Naive thymus-derived CD4-positive, alpha-beta T cell (primary cell): ENCODE data around the gene CPO. TPM values are rescaled to one million over a fixed set of nuclear protein-coding genes. Genes with fewer than 3 reads are reported as not detected.
A peak's percentile ranks its signal among the peaks of the same experiment; 100 is the strongest.

ENCODE experiments used
- ATAC-seq: fragments of 150-1000 bp; cut with Tn5 transposase; 2 replicates; pipeline ENCODE4 v1.10.0; 2021; ENCODE audit warnings: mild to moderate bottlenecking, moderate library complexity
- CTCF ChIA-PET: fragments of 350-600 bp; sonication (Branson Sonifier 250); formaldehyde crosslinking; loops from one replicate; lab custom pipeline; 2021; ENCODE audit warnings: antibody characterized with exemption; lab: Charles Lee
- POLR2A ChIA-PET: fragments of 350-600 bp; sonication (Branson Sonifier 250); formaldehyde crosslinking; loops from one replicate; lab custom pipeline; 2021; ENCODE audit warnings: antibody characterized with exemption, inconsistent platforms; lab: Charles Lee
- DNase-seq, 9 donors: peaks; one replicate each; pipeline versions ENCODE4 v3.0.0 to v3.0.0-alpha.2; 2020 to 2022; ENCODE audit warnings: mixed read lengths in 1 of 9
- H3K27ac ChIP-seq: one replicate; pipeline ENCODE4 v1.7.0; 2013; ENCODE audit warnings: mild to moderate bottlenecking, low read depth, low read length, moderate library complexity
- H3K27me3 ChIP-seq, 2 donors: one replicate each; pipeline ENCODE4 v1.7.0; 2013; ENCODE audit warnings: low read length in 2 of 2, mild to moderate bottlenecking in 2 of 2, moderate library complexity in 2 of 2; ENCODE audit not compliant: control insufficient read depth in 2 of 2, insufficient read depth in 2 of 2
- H3K36me3 ChIP-seq, 3 experiments: 1 replicate in 2 of 3; 2 replicates in 1 of 3; pipeline ENCODE4 v1.7.0; 2013; ENCODE audit warnings: low read length in 3 of 3, mild to moderate bottlenecking in 3 of 3, moderate library complexity in 1 of 3; ENCODE audit not compliant: insufficient read depth in 3 of 3, control insufficient read depth in 2 of 3
- H3K4me1 ChIP-seq, 2 donors: one replicate each; pipeline ENCODE4 v1.7.0; 2013; ENCODE audit warnings: low read length in 2 of 2, mild to moderate bottlenecking in 2 of 2, moderate library complexity in 1 of 2; ENCODE audit not compliant: control insufficient read depth in 2 of 2, insufficient read depth in 2 of 2
- H3K4me3 ChIP-seq: 2 replicates; pipeline ENCODE4 v1.7.0; 2013; ENCODE audit warnings: mild to moderate bottlenecking, low read length
- H3K9me3 ChIP-seq, 3 experiments: 1 replicate in 2 of 3; 2 replicates in 1 of 3; pipeline ENCODE4 v1.7.0; 2013; ENCODE audit warnings: low read length in 3 of 3; ENCODE audit not compliant: control insufficient read depth in 2 of 3
- H3K27ac Mint-ChIP-seq, 9 donors: one replicate each; pipeline ENCODE4 v1.8.0; 2020 to 2022; ENCODE audit warnings: mixed read lengths in 9 of 9, mild to moderate bottlenecking in 8 of 9, moderate library complexity in 5 of 9, inconsistent platforms in 2 of 9
- H3K27me3 Mint-ChIP-seq, 5 donors: one replicate each; pipeline ENCODE4 v1.8.0; 2021 to 2022; ENCODE audit warnings: mixed read lengths in 5 of 5, mild to moderate bottlenecking in 1 of 5
- H3K36me3 Mint-ChIP-seq, 5 donors: one replicate each; pipeline ENCODE4 v1.8.0; 2020 to 2022; ENCODE audit warnings: mixed read lengths in 5 of 5, mild to moderate bottlenecking in 3 of 5, inconsistent platforms in 1 of 5
- H3K4me1 Mint-ChIP-seq, 7 donors: one replicate each; pipeline ENCODE4 v1.8.0; 2020 to 2022; ENCODE audit warnings: mixed read lengths in 7 of 7, mild to moderate bottlenecking in 3 of 7, inconsistent platforms in 1 of 7
- H3K4me3 Mint-ChIP-seq, 10 donors: one replicate each; pipeline ENCODE4 v1.8.0; 2020 to 2022; ENCODE audit warnings: mild to moderate bottlenecking in 10 of 10, mixed read lengths in 10 of 10, moderate library complexity in 6 of 10, inconsistent platforms in 2 of 10
- H3K9me3 Mint-ChIP-seq, 11 donors: one replicate each; pipeline ENCODE4 v1.8.0; 2020 to 2022; ENCODE audit warnings: mixed read lengths in 11 of 11, mild to moderate bottlenecking in 4 of 11, inconsistent platforms in 1 of 11, moderate library complexity in 1 of 11
- intact Hi-C, 2 donors: fragments of 100-400 bp; cut with micrococcal nuclease; formaldehyde crosslinking; loops; one replicate each; pipeline ENCODE4 v1.15.1; 2023
- polyA plus RNA-seq, 2 donors: library from polyadenylated mRNA; unstranded; fragments of 300-500 nt; fragmentation: Illumina TruSeq; gene quantifications; one replicate each; pipeline ENCODE4 v1.2.3, GENCODE V29; 2021
- total RNA-seq, 6 experiments: library from RNA in 5 of 6; stranded (reverse) in 5 of 6; gene quantifications; 1 replicate in 5 of 6; 2 replicates in 1 of 6; pipeline ENCODE4 v1.2.3 and lab custom pipeline; 2021 to 2026

CPO gene
- total and polyA plus RNA-seq, 7 experiments from 2014 or later: 0.30 to 0.51 (median 0.32) TPM; not detected in 4

DNA sequence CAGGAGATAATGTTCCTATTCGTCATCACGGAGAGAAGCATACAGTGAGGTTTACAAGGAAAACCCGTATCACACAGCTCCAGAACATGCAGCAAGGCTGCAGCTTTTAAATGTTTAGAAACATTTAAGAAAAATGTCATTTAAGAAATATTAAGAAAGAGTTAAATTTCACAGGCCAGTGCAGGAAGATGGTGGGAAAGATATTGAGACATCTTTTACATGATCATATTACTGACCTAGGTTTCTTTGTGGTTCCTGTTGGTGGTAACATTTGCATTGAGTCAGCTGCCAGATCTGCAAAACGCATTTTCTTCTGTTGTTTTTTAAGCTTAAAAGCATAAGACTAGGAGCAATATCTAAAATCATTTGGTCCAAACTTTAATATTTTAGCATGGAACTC lies 44.9 kb downstream of the CPO start:
- no peak for ATAC-seq
- intact Hi-C loops: loop anchor here in 1 of 2 donors (5.0 kb wide), 1 partner anchor 183 kb away; the partner anchor contains the start of gene KLF7
- CTCF ChIA-PET: interaction anchor here (0.6 kb wide), 1 partner anchor 484 kb away, joined by 3 read pairs; no protein-coding TSS in a partner anchor

DNA sequence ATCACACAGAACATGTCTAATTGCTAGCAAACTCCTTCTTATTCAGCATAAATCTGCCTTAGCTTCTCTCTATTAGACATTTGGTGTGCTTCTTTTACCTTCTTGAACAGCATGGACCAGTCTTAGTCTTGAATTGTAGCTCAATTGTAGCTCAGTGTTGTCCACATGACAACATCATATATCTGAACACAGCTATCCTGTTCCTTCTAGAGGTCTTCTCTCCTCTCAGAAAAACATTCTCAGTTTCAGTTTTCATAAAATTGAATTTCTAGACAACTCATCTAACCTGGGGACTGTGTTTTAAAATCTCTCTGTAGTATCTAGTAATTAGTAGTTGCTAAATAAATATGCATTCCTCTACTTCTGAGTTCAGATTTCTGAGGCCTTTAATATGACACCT lies 47.6 kb downstream of the CPO start:
- peaks cover 0 to 11% of the 10 kb centered on the region in 2 donors for H3K4me1 ChIP-seq
- H3K27ac ChIP-seq: no peak overlapping the region
- no peak overlapping the region for H3K4me3 ChIP-seq
- H3K27me3 Mint-ChIP-seq: no peaks in the 10 kb centered on the region
- no peaks in the 10 kb centered on the region for H3K9me3 ChIP-seq
- no peaks in the 10 kb centered on the region for H3K36me3 Mint-ChIP-seq
- no peak for DNase-seq
- H3K9me3 Mint-ChIP-seq: peaks cover 0 to 2% (median 0%) of the 10 kb centered on the region in 11 donors
- peak overlapping the region in 2 of 9 donors; percentile 14 to 23 for H3K27ac Mint-ChIP-seq
- peaks cover 6 to 42% (median 26%) of the 10 kb centered on the region in 7 donors for H3K4me1 Mint-ChIP-seq
- H3K27me3 ChIP-seq: no peaks in the 10 kb centered on the region
- POLR2A ChIA-PET: no interaction called here
- CTCF ChIA-PET: no interaction called here
- no peak for ATAC-seq
- intact Hi-C loops: no loop called here
- no peaks in the 10 kb centered on the region for H3K36me3 ChIP-seq
- H3K4me3 Mint-ChIP-seq: no peak overlapping the region

More for the DNA sequence above, 44.9 kb downstream of the CPO start:
- Histone ChIP-seq H3K4me3 (no peak overlapping the region), H3K27ac (no peak overlapping the region), H3K36me3 (no peaks in the 10 kb centered on the region), H3K9me3 (no peaks in the 10 kb centered on the region), H3K4me1 (peaks cover 0 to 7% of the 10 kb centered on the region in 2 donors), H3K27me3 (no peaks in the 10 kb centered on the region)
- no peak overlapping the region for H3K4me3 Mint-ChIP-seq
- H3K9me3 Mint-ChIP-seq: peaks cover 0 to 2% (median 0%) of the 10 kb centered on the region in 11 donors
- H3K36me3 Mint-ChIP-seq: no peaks in the 10 kb centered on the region
- no peak for DNase-seq
- no peaks in the 10 kb centered on the region for H3K27me3 Mint-ChIP-seq
- POLR2A ChIA-PET: interaction anchor here (0.5 kb wide), 1 partner anchor 93 kb away, joined by 3 read pairs; no protein-coding TSS in a partner anchor
- H3K27ac Mint-ChIP-seq: no peak overlapping the region
- H3K4me1 Mint-ChIP-seq: peaks cover 4 to 28% (median 15%) of the 10 kb centered on the region in 7 donors

DNA sequence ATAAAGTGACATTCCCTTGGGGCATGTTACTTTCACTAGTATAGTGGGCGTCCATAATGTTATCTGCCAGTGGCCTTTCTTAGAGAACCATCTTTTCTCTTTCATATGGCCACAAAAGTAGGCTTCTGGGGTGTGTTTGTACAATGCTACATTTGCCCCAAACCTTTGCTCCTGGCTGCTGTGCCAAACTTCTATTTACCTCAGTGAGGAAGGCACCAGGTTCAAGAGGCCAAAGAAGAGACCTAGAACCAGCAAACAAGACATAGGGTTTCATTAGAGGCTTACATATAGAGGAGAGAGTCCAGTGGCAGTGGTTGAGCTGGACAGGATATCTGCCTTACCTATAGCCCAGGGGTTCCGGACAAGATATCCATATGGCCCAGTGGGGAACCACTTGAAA lies 48.5 kb downstream of the CPO start:
- H3K27me3 ChIP-seq: no peaks in the 10 kb centered on the region
- intact Hi-C loops: loop anchor here in 1 of 2 donors (2.0 kb wide), 1 partner anchor 187 kb away; no protein-coding TSS in a partner anchor
- no peaks in the 10 kb centered on the region for H3K36me3 ChIP-seq
- Mint-ChIP-seq H3K4me3 (no peak overlapping the region), H3K27ac (peak overlapping the region in 1 of 9 donors; percentile 14), H3K4me1 (peaks cover 6 to 35% (median 18%) of the 10 kb centered on the region in 7 donors), H3K27me3 (no peaks in the 10 kb centered on the region), H3K36me3 (no peaks in the 10 kb centered on the region), H3K9me3 (peaks cover 0 to 2% (median 0%) of the 10 kb centered on the region in 11 donors)
- no peaks in the 10 kb centered on the region for H3K9me3 ChIP-seq
- ATAC-seq (no peak), DNase-seq (no peak)
- peaks cover 0 to 5% of the 10 kb centered on the region in 2 donors for H3K4me1 ChIP-seq
- POLR2A ChIA-PET: no interaction called here
- CTCF ChIA-PET: no interaction called here
- H3K4me3 ChIP-seq: no peak overlapping the region
- no peak overlapping the region for H3K27ac ChIP-seq

DNA sequence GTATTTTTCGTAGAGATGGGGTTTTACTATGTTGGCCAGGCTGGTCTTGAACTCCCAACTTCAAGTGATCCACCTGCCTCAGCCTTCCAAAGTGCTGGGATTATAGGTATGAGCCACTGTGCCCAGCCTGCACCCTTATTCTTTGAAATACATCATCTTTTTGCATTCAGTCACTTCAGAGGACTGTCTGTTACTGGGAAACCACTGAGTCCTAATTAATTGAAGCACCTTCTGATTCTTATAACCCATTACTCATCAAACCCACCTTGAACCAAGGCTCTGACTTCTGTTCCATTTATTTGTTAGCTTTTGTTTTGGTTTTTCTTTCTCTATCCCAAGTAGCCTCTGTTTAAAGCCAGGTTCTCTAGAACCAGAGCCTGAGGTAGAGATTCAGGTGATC lies 49.6 kb downstream of the CPO start:
- no peak for ATAC-seq
- no peaks in the 10 kb centered on the region for H3K27me3 ChIP-seq
- peak overlapping the region in 7 of 9 donors; percentile 3 to 81 (median 50) for H3K27ac Mint-ChIP-seq
- H3K36me3 ChIP-seq: no peaks in the 10 kb centered on the region
- H3K4me1 Mint-ChIP-seq: peaks cover 6 to 35% (median 19%) of the 10 kb centered on the region in 7 donors
- ChIA-PET CTCF (no interaction called here), POLR2A (no interaction called here)
- H3K27ac ChIP-seq: no peak overlapping the region
- H3K9me3 Mint-ChIP-seq: peaks cover 0 to 2% (median 0%) of the 10 kb centered on the region in 11 donors
- H3K4me3 ChIP-seq: no peak overlapping the region
- no peaks in the 10 kb centered on the region for H3K36me3 Mint-ChIP-seq
- peaks cover 0 to 5% of the 10 kb centered on the region in 2 donors for H3K4me1 ChIP-seq
- peak overlapping the region in 5 of 10 donors; percentile 12 to 63 (median 47) for H3K4me3 Mint-ChIP-seq
- no peaks in the 10 kb centered on the region for H3K9me3 ChIP-seq
- intact Hi-C loops: loop anchor here in 1 of 2 donors (2.0 kb wide), 1 partner anchor 188 kb away; no protein-coding TSS in a partner anchor
- DNase-seq: no peak
- no peaks in the 10 kb centered on the region for H3K27me3 Mint-ChIP-seq

DNA sequence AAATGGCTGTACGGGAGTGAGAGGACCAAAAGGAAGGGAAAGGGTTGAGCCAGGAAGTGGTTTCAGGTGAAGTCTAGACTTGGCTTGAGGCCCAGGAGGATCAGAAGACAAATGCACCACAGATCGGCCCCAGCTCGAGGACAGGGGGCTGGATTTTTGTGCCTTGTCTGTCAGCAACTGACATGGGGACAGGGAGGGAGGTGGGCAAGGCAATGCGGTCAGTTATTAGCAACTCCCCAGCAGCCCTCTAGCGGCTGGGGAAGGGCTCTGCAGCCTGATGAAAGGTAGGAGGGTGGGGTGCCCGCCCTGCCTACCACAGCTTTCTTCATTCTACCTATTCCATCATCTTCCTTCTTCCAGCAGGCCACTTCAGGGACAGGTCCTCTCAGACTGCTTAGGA lies 50.0 kb downstream of the CPO start:
- H3K4me3 ChIP-seq: no peak overlapping the region
- no peak overlapping the region for H3K27ac ChIP-seq
- Mint-ChIP-seq H3K4me3 (peak overlapping the region in 5 of 10 donors; percentile 12 to 63 (median 47)), H3K27ac (peak overlapping the region in 7 of 9 donors; percentile 5 to 81 (median 50)), H3K4me1 (peaks cover 6 to 36% (median 23%) of the 10 kb centered on the region in 7 donors), H3K9me3 (peaks cover 0 to 2% (median 0%) of the 10 kb centered on the region in 11 donors), H3K27me3 (no peaks in the 10 kb centered on the region), H3K36me3 (no peaks in the 10 kb centered on the region)
- H3K36me3 ChIP-seq: no peaks in the 10 kb centered on the region
- ATAC-seq (peak; percentile 70), DNase-seq (no peak)
- intact Hi-C loops: loop anchor here in 1 of 2 donors (2.0 kb wide), 1 partner anchor 189 kb away; no protein-coding TSS in a partner anchor
- H3K4me1 ChIP-seq: peaks cover 0 to 5% of the 10 kb centered on the region in 2 donors
- no peaks in the 10 kb centered on the region for H3K27me3 ChIP-seq
- CTCF ChIA-PET: interaction anchor here (0.5 kb wide), 1 partner anchor 260 kb away, joined by 3 read pairs; no protein-coding TSS in a partner anchor
- no peaks in the 10 kb centered on the region for H3K9me3 ChIP-seq
- POLR2A ChIA-PET: no interaction called here

DNA sequence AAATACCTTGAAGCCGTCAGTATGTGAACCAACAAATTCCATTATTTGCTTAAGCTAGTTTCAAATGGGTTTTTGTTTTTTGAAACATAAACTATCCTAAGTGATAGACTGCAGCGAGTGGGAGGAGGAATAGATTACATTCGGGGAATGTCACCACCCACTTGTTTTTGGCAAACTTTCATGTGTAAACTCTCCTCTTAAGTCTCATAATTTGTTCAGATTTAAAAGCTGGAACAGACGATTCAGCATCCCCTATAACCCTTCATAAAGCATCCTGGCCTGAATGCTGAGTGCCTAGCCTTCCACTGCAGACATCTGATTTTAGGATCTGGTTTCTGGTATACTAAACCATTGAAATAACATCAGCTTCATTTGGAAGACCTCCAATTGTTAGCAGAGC lies 51.0 kb downstream of the CPO start:
- H3K4me3 Mint-ChIP-seq: no peak overlapping the region
- ATAC-seq: no peak
- H3K9me3 Mint-ChIP-seq: peaks cover 0 to 2% (median 0%) of the 10 kb centered on the region in 11 donors
- ChIA-PET POLR2A (no interaction called here), CTCF (interaction anchor here (0.6 to 1.2 kb wide), 2 partner anchors 153 to 483 kb away, joined by 4 to 6 read pairs; no protein-coding TSS in a partner anchor)
- intact Hi-C loops: no loop called here
- Histone ChIP-seq H3K36me3 (no peaks in the 10 kb centered on the region), H3K9me3 (no peaks in the 10 kb centered on the region), H3K4me1 (peaks cover 0 to 5% of the 10 kb centered on the region in 2 donors), H3K27ac (no peak overlapping the region), H3K27me3 (no peaks in the 10 kb centered on the region), H3K4me3 (no peak overlapping the region)
- H3K36me3 Mint-ChIP-seq: no peaks in the 10 kb centered on the region
- peaks cover 6 to 36% (median 24%) of the 10 kb centered on the region in 7 donors for H3K4me1 Mint-ChIP-seq
- no peak for DNase-seq
- peak overlapping the region in 1 of 9 donors; percentile 21 for H3K27ac Mint-ChIP-seq
- H3K27me3 Mint-ChIP-seq: peaks cover 0 to 3% (median 0%) of the 10 kb centered on the region in 5 donors
